DLD1 (cell line): ENCODE results near the gene OR2AP1.
"Not testable (repeated sequence)": the region's sequence is repeated elsewhere in the genome, so short reads cannot be mapped to it uniquely, and the experiment has no call there.

Source experiments
- in situ Hi-C: cut with HindIII; loops from 2 replicates; pipeline ENCODE4 v1.10.0; 2017; ENCODE audit warnings: low sequenced_read_pairs

OR2AP1 gene

DNA sequence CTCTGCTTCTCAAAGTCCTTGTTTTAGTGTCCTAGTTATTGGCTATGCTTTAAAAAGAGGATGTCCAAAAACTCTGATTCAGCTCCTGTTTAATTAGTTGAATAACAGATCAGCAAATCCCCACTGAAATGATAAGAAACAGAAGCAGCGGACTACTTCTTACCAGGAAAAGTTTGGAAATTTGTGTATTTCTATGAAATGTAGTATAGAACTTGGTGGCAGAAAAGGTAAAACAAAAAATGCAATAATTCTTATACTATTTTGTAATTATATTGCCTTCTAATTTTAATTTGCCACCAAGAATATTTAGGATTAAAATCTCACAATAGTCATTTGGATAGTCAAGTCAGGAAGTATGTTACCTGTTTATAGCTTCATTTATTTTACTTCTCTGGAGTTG lies at the start of gene OR2AP1:
OR2AP1 (plus strand) TSS at position 301 of the 400 bp plus-strand sequence. CDS start 1,947 bp downstream, outside the sequence.
- in situ Hi-C loops, result no loop called here

DNA sequence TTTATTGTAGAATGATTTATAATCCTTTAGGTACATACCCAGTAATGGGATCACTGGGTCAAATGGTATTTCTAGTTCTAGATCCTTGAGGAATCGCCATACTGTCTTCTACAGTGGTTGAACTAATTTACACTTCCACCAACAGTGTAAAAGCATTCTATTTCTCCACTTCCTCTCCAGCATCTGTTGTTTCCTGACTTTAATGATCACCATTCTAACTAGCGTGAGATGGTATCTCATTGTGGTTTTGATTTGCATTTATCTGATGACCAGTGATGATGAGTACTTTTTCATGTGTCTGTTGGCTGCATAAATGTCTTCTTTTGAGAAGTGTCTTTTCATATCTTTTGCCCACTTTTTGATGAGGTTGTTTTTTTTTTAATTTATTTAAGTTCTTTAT lies 24.0 kb upstream of the OR2AP1 start:
- in situ Hi-C loops, result not testable (repeated sequence)

DNA sequence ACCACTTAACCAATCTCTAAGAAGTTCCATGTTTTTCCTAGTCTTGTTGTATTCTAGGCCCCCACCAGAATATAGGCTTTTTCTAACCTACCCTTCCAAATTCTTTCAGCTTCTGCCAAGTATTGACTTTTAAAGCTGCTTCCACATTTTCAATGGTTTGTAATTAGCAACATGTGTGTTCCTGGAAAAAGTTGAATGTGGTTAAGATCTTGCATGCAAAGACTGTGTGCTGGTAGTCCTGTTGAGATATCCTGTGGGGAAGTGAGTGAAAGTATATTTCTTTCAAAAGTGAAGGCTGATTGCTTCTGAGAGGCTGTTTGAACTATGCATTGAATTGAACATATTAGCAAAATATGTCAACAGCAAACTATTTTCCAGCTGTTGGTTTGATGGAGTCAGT lies 23.5 kb upstream of the OR2AP1 start:
- in situ Hi-C loops, result no loop called here

DNA sequence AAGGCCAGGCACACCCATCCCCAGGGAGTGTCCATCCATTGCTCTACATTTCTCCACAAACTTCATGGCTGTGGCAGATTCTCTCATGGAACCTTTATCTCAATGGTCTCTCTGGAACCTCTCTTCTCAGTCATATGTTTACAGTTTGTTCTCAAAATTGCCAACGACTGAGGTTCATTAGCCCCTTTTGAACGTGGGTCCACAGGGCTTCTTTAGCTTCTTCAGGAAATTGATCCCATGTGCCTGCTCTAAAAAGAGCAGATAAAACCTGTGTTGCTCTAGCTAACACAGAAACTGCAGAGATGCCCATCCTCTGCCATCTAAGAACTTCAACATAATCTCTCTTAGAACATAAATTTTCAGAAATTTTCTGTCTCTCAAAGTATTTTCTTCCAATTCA lies 23.0 kb upstream of the OR2AP1 start, which contains the start of gene OR6C4:
OR6C4 (plus strand) TSS at position 301 of the 400 bp plus-strand sequence. CDS start 1,625 bp downstream, outside the sequence.
- in situ Hi-C loops, result no loop called here

DNA sequence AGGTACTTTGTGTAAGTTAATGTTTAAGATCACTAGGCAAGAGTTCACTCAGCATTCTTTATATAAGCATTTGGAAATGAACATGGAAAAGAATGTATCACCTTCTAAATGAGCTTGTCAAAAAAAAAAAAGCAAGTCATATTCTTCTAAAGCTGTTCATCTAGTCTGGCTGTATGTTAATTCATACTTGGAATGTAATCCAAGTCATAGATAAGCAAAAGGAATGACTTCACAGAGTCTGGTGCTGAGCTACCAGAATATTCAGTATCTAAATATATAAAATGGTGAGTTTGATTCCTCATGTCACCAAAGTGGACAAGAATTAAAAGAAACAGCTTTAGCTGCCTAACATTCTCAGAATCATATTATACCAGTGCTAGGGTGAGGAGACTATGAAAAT lies 18.0 kb upstream of the OR2AP1 start:
- in situ Hi-C loops, result no loop called here

DNA sequence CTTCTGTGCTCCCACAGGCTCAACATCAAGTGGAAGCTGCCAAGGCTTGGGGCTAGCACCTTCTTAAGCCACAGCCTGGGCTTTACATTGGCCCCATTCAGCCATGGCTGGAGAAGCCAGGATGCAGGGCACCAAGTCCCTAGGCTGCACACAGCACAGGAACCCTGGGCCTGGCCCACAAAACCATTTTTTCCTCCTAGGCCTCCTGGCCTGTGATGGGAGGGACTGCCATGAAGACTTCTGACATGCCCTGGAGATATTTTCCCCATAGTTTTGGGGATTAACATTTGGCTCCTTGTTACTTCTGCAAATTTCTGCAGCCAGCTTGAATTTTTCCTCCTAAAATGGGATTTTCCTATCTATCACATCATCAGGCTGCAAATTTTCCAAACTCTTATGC lies 2.2 kb upstream of the OR2AP1 start:
- in situ Hi-C loops, result not testable (repeated sequence)

DNA sequence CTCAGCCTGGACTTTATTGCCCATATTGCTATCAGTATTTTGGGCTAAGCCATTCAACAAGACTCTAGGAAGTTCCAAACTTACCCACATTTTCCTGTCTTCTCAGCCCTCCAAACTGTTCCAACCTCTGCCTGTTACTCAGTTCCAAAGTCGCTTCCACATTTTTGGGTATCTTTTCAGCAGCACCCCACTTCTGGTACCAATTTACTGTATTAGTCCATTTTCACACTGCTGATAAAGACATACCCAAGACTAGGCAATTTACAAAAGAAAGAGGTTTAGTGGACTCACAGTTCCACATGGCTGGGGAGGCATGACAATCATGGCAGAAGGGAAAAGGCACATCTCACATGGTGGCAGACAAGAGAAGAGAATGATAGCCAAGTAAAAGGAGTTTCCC lies 1.6 kb upstream of the OR2AP1 start:
- in situ Hi-C loops, result not testable (repeated sequence)

DNA sequence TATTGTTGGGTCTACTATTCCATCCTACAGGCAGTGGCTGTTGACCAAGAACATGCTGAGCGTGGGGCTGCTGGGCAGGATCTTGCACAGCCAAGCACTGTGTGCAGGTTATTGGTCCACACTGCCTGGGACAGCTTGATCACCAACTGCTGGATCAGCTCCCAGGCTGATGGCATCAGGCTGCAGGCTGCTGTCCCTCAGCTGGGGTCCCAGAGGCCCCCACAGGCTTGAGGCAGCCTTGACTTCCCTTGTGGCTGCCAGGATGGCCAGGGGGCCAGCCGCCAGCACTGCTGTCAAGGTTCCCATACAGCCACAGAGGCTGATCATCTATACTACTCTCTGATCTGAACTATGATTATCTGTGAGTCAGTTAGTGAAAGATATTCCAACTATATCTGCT lies 9.8 kb downstream of the OR2AP1 start:
- in situ Hi-C loops, result no loop called here

DNA sequence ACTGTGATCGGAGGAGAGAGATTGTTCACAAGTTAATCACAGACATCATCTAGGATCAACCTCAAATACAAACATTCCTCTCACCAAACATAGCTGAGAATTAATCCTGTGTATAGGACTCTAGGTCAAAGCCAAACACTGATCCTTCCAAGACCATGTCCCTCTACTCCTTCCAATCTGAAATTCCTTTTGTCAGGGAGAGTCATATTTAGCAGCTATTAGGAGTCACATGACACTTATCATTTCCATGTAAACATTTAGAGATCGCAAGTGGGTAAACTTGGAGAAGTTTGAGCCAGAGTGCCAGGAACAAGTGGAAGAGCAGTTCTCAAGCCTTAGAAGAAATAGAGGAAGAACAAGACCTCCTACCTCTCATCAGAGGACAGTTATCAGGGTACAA lies 13.5 kb downstream of the OR2AP1 start:
- in situ Hi-C loops, result no loop called here

DNA sequence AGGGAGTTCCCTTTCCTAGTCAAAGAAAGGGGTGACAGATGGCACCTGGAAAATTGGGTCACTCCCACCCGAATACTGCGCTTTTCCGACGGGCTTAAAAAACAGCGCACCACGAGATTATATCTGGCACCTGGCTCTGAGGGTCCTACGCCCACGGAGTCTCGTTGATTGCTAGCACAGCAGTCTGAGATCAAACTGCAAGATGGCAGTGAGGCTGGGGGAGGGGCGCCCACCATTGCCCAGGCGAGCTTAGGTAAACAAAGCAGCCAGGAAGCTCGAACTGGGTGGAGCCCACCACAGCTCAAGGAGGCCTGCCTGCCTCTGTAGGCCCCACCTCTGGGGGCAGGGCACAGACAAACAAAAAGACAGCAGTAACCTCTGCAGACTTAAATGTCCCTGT lies 17.9 kb downstream of the OR2AP1 start:
- in situ Hi-C loops, result not testable (repeated sequence)

DNA sequence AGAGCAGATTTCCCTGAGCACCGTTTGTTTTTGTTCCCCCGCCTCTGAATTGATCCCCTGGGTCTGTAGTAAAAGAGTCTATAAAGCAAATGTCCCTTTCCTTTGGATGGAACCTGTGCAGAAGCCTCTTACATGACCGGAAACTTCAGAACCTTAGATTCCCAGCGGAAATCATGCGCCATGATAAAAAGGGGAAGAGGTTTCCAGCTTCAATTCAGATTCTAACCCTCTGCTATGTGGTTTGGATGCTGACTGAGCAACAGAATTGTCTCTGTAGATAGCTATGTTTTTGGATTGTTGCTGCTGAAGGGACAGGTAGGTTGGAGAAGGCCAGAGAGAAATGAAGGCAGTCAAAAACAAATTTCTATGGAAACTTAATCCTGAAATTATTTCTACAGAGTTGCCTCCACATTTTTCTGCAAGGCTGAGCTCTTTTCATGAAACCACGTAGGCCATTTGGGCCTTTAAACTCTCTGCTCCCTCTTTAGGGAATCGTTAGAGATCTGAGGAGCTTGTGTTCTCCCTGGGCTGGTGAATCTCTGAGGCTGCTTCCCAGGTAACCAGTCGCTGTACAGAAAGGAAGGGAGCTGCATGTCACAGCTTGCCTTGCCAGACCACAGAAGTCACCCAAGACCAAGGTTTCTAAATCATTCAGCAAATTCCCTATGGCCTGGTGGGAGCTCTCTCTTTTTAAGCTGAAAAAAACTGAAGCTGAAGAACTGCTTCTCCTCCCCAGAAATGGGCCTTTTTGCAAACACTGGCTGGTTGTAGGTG lies 35.7 kb downstream of the OR2AP1 start:
- in situ Hi-C loops, result no loop called here

DNA sequence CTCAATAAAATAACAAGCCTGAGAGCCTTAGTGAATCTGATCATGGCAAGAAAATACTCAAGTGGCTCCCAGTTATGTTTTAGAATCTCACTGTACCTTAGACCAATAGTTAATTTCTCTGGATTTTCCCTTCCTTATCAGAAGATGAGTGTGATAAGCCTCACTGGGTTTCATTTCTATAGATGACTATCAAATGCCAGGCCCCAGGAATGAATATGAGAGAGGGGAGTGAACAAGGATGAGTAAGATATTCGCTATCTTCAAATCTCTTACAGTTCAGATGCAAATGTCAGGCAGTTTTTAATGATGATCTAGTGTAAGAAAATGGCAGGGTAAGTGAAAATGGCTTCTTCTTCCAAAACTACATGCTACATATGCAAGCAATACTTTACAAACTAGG lies 38.3 kb downstream of the OR2AP1 start:
- in situ Hi-C loops, result no loop called here

DNA sequence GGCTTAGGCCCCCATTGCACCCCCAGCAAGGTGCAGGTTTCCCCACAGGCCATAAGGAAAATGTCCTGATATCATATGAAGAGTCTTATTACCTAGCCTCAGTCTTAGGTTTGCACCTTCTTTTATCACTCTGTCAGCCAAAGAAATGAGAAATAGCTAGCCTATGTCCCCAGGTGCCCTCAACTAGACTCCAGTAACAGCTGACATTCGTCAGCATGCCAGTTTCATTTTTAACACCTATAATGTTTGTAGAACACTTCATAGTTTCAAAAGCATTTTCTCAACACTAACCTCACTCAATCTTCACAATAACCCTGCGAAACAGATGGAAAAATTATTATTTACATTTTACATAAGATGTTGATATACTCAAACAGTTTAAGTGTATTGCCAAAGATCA lies 40.4 kb downstream of the OR2AP1 start:
- in situ Hi-C loops, result no loop called here

DNA sequence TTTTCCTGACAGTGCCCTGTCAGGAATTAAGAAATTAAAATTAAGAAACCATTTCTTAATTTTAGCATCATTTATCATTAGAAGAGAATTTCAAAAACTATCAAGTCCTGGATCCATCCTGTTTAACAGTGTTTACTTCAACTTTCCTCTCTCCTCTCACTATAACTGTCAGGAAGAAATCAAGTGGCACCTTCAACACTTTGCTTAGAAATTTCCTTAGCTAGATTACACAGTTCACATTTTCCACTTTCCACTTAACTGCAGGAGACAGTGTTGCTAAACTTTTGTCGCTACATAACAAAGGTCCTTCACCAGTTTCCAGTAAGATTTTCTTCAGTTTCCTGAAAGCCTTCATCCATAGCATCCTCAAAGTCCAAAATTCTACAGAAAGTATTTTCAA lies 42.5 kb downstream of the OR2AP1 start:
- in situ Hi-C loops, result no loop called here

DNA sequence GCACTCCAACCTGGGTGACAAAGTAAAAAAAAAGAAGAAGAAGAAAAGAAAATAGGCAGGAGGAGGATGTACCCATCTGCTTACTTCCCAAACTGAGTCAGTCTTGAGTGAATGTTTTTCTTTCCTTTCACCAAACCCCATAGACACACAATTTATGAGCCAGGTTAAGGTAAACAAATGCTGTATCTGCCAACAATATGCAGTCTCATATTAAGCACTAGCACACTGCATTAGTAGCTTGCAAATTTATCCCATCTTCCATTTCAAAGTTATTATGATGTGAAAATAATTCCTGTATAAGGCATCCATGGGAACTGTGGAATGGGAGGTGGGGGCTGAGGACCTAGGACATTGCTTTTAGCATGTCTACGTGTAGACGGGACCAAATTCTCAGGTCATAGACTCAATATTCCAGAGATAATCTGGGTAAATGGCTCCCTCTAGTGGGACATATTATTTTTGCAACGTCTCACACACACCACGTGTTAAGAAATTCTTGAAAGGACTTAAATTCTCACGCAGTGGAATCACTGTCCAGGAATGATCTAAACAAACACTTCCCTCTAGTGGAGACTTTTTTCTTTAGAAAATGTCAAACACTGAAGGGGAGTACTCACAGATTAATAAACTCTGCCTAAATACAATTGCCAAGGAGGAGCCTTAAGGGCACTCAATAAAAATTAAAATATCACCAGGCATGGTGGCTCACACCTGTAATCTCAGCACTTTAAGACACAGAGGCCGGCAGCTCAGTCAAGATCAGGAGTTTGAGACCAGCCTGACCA lies 47.3 kb downstream of the OR2AP1 start:
- in situ Hi-C loops, result no loop called here

DNA sequence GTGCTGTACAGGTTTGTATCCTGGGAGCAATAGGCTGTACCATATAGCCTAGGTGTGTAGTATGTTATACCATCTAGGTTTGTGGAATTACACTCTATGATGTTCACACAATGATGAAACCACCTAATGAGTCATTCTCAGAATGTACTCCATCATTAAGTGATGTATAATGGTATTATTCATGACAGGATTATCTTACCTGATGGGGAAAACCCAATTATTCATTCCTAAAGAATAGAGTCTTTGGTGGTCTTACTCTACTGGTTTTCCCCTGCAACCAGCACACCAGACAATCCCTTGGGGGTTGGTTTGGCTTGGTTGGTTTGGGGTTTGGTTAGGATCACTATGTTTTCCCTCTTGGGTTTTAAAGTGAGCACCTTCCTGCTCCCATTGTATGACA lies 51.8 kb downstream of the OR2AP1 start:
- in situ Hi-C loops, result no loop called here
